ENCODE measurements around the gene GRAMD2B. TPM values are rescaled to one million over a fixed set of nuclear protein-coding genes. Genes with fewer than 3 reads are reported as not detected.

Gene GRAMD2B
- total and polyA plus RNA-seq, 2 of the 8 experiments (the other 6 are each of a cell fraction or from before 2014, with no cell fraction given), result 6.4 to 9.4 TPM

DNA sequence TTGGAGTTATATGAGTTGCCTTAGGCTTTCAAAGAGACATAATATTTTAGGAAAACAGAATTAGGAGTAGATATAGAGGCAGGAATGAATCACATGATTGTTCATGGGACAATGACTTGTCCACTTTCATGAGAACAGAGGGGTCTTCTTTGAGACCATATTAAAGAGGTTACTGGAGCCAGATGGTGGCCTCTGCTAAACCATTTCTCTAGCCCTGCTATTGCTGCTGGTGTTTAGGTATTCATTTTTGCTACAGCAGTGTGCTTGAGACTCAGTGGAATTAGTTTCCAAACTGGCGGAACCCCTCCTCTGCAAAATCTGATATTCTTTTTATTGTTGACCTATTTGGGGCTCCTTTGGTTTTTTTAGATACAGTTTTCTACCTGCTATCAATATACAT is 31.3 kb downstream of the GRAMD2B start:
- Histone ChIP-seq H2BK5ac (ENCODE audit: low read depth, low read length) (no peak overlapping the region), H4K8ac (ENCODE audit: extremely low read depth, insufficient read depth, low read length) (no peak overlapping the region), H2AFZ (ENCODE audit: low read length) (no peak overlapping the region), H3K56ac (replicated peaks; ENCODE audit: insufficient read length, low read depth, low read length) (no peak overlapping the region), H2AK5ac (ENCODE audit: low read depth, low read length) (no peak overlapping the region), H3K9me3 (ENCODE audit: insufficient read depth in 2 of 2, low read depth in 1 of 2, low read length in 1 of 2) (no peaks in the 10 kb centered on the region), H3K27me3 (replicated peaks in 1 of 4; ENCODE audit: control insufficient read depth in 3 of 4, extremely low read depth in 1 of 4, insufficient read depth in 3 of 4, low read length in 3 of 4) (no peaks in the 10 kb centered on the region), H2BK12ac (ENCODE audit: low read depth, low read length) (no peak overlapping the region), H3K79me2 (ENCODE audit: control insufficient read depth in 1 of 2, insufficient read depth in 2 of 2, low read length in 2 of 2) (no peaks in the 10 kb centered on the region), H3K27ac (ENCODE audit: low read depth, low read length) (no peak overlapping the region), H3K23me2 (ENCODE audit: low read depth, low read length) (no peaks in the 10 kb centered on the region), H3K4me1 (replicated peaks in 1 of 4; ENCODE audit: control insufficient read depth in 3 of 4, insufficient read depth in 4 of 4, low read length in 3 of 4) (no peaks in the 10 kb centered on the region), H4K5ac (ENCODE audit: insufficient read length, low read depth, low read length) (no peak overlapping the region), H4K91ac (replicated peaks; ENCODE audit: insufficient read length, low read length) (no peak overlapping the region), H3K14ac (ENCODE audit: insufficient read length) (no peak overlapping the region), H3K18ac (ENCODE audit: extremely low read depth, low read length) (no peak overlapping the region), H3K4me3 (ENCODE audit: extremely low read depth in 1 of 4, insufficient read depth in 2 of 4, low read depth in 3 of 4, low read length in 4 of 4) (no peak overlapping the region), H3K4ac (replicated peaks; ENCODE audit: insufficient read length, low read depth, low read length) (no peak overlapping the region), H3K4me2 (ENCODE audit: insufficient read depth in 1 of 2, low read depth in 2 of 2, low read length in 2 of 2) (no peak overlapping the region), H2BK20ac (ENCODE audit: low read length) (no peak overlapping the region), H3K23ac (ENCODE audit: insufficient read length) (no peak overlapping the region), H3K9ac (replicated peaks in 1 of 4; ENCODE audit: extremely low read depth in 1 of 4, low read depth in 3 of 4, low read length in 3 of 4) (no peak overlapping the region), H2BK15ac (ENCODE audit: low read length) (no peak overlapping the region), H2BK120ac (replicated peaks; ENCODE audit: low read depth, low read length) (no peak overlapping the region), H4K20me1 (replicated peaks in 1 of 2; ENCODE audit: control insufficient read depth in 1 of 2, insufficient read depth in 2 of 2, low read length in 2 of 2) (no peaks in the 10 kb centered on the region), H3K36me3 (ENCODE audit: control insufficient read depth in 2 of 4, insufficient read depth in 4 of 4, low read length in 3 of 4) (peaks cover 0 to 4% (median 0%) of the 10 kb centered on the region in 4 experiments; a peak in 2 of 8 replicates), H3K79me1 (ENCODE audit: low read depth, low read length) (peaks cover 3% of the 10 kb centered on the region; the same call in 1 of the 2 replicates)
- DNase-seq (ENCODE audit: low read depth in 1 of 2, low spot score in 2 of 2) (no peak), FAIRE-seq (no peak)
- ChIA-PET CTCF (ENCODE audit: partially characterized antibody) (no interaction called here), POLR2A (ENCODE audit: partially characterized antibody) (no interaction called here)
- 96% methylated on average over 1 of the region's 1 CpG; no CpG with 5 or more reads in 1 of the 2 experiments for WGBS, 2 experiments (ENCODE audit: extremely low coverage in 1 of 2, insufficient coverage in 1 of 2, insufficient read length in 1 of 2, insufficient replicate concordance in 2 of 2, low coverage in 1 of 2, low lambda C conversion rate in 2 of 2, missing lambda C conversion rate in 1 of 2)
- TF ChIP-seq SUZ12 (IDR thresholded peaks at IDR 0.05; ENCODE audit: low read length) (no peak), KDM5A (IDR thresholded peaks at IDR 0.05; ENCODE audit: low read length) (no peak), NRF1 (IDR thresholded peaks at IDR 0.05; ENCODE audit: low read depth, low read length) (no peak)

Data from H1 (cell line).